Measurements from ENCODE around the gene ZRSR2. TPM values are rescaled to one million over a fixed set of nuclear protein-coding genes. Genes with fewer than 3 reads are reported as not detected.
"Not testable (repeated sequence)": the region's sequence is repeated elsewhere in the genome, so short reads cannot be mapped to it uniquely, and the experiment has no call there.

ZRSR2 gene
- total and polyA plus RNA-seq, 11 donors = 3.1 to 18.9 (median 7.6) TPM

- TF ChIP-seq POLR2A (IDR thresholded peaks at IDR 0.05) (no peak), CTCF (IDR thresholded peaks at IDR 0.05) (no peak)
- ATAC-seq (peak in 3 of 4 donors; percentile 52 to 73 (median 52)), DNase-seq (no peak)
- H3K27ac ChIP-seq = peak overlapping the region; percentile 4 to 85 (median 72)
- peaks cover 0 to 37% (median 13%) of the 10 kb centered on the region in 12 donors for H3K4me1 ChIP-seq
- WGBS, 4 donors = 37 to 65% (median 51%) methylated on average over 4 of the region's 4 CpGs
- intact Hi-C loops (cut with DNase I) = no loop called here
- H3K9me3 ChIP-seq = no peaks in the 10 kb centered on the region
- H3K36me3 ChIP-seq = no peaks in the 10 kb centered on the region
- H3K27me3 ChIP-seq = no peaks in the 10 kb centered on the region
- peak overlapping the region in 2 of 12 donors; percentile 3 to 8 for H3K4me3 ChIP-seq
These were observed 39.0 kb upstream of the ZRSR2 start for GRCh38 chrX:15751155-15751819.

- no peaks in the 10 kb centered on the region for H3K36me3 ChIP-seq
- intact Hi-C loops (cut with DNase I) = no loop called here
- DNase-seq (no peak), ATAC-seq (no peak)
- peaks cover 0 to 22% (median 6%) of the 10 kb centered on the region in 12 donors for H3K4me1 ChIP-seq
- H3K27ac ChIP-seq = no peak overlapping the region
- 91 to 96% (median 94%) methylated on average over 2 of the region's 2 CpGs for WGBS, 4 donors
- no peaks in the 10 kb centered on the region for H3K27me3 ChIP-seq
- no peak overlapping the region for H3K4me3 ChIP-seq
- no peak for TF ChIP-seq CTCF (IDR thresholded peaks at IDR 0.05)
- no peak for TF ChIP-seq POLR2A (IDR thresholded peaks at IDR 0.05)
- H3K9me3 ChIP-seq = no peaks in the 10 kb centered on the region
These were observed 35.2 kb upstream of the ZRSR2 start for GRCh38 chrX:15755091-15755490.

GRCh38 chrX:15758140-15758539, 32.1 kb upstream of the ZRSR2 start:
- ATAC-seq (no peak), DNase-seq (no peak)
- Histone ChIP-seq H3K4me1 (peaks cover 0 to 3% (median 0%) of the 10 kb centered on the region in 12 donors), H3K9me3 (no peaks in the 10 kb centered on the region), H3K36me3 (no peaks in the 10 kb centered on the region), H3K27ac (no peak overlapping the region), H3K27me3 (no peaks in the 10 kb centered on the region), H3K4me3 (no peak overlapping the region)
- WGBS, 4 donors = 77 to 86% (median 78%) methylated on average over 4 of the region's 4 CpGs
- TF ChIP-seq POLR2A (IDR thresholded peaks at IDR 0.05) = no peak
- intact Hi-C loops (cut with DNase I) = no loop called here

GRCh38 chrX:15759886-15760285, 30.4 kb upstream of the ZRSR2 start:
- not testable (repeated sequence) for H3K4me1 ChIP-seq, H3K27me3 ChIP-seq, H3K36me3 ChIP-seq, H3K4me3 ChIP-seq, H3K27ac ChIP-seq, H3K9me3 ChIP-seq, DNase-seq, ATAC-seq
- intact Hi-C loops (cut with DNase I) = loop anchor here in 2 of 10 donors (10.0 kb wide), 1 partner anchor 935 kb away; no protein-coding TSS in a partner anchor
- 71 to 89% (median 80%) methylated on average over 6 of the region's 6 CpGs for WGBS, 4 donors

GRCh38 chrX:15761564-15762191, 28.6 kb upstream of the ZRSR2 start:
- 74 to 80% (median 78%) methylated on average over 8 of the region's 8 CpGs for WGBS, 4 donors
- peak in 1 of 4 donors; percentile 44 for ATAC-seq
- H3K36me3 ChIP-seq = no peaks in the 10 kb centered on the region
- intact Hi-C loops (cut with DNase I) = loop anchor here in 2 of 10 donors (10.0 kb wide), 1 partner anchor 933 kb away; no protein-coding TSS in a partner anchor
- H3K9me3 ChIP-seq = no peaks in the 10 kb centered on the region
- peak in 1 of 5 donors; percentile 14 for DNase-seq
- no peak overlapping the region for H3K27ac ChIP-seq
- peak; percentile 41 to 78 (median 61) for TF ChIP-seq CTCF (IDR thresholded peaks at IDR 0.05)
- TF ChIP-seq POLR2A (IDR thresholded peaks at IDR 0.05) = no peak
- H3K4me3 ChIP-seq = no peak overlapping the region
- no peaks in the 10 kb centered on the region for H3K27me3 ChIP-seq
- peaks cover 0 to 3% (median 0%) of the 10 kb centered on the region in 12 donors for H3K4me1 ChIP-seq

Data from heart left ventricle (tissue), 16 donors.